PC-9 (cell line): ENCODE measurements around the gene MFAP2.

ENCODE experiments used
- EZH2 ChIP-seq: fragments of 200-600 bp; sonication (generic); IDR thresholded peaks from 2 replicates; pipeline ENCODE4 v1.8.0; 2017; ENCODE audit warnings: antibody characterized with exemption, low read depth
- TF ChIP-seq, protein P1 (sequence below): fragments of 200-600 bp; sonication (generic); conservative IDR thresholded peaks from 2 replicates; pipeline ENCODE4 v1.6.1; 2017; ENCODE audit warnings: mixed run types, antibody characterized with exemption, mild to moderate bottlenecking, moderate library complexity

DNA sequence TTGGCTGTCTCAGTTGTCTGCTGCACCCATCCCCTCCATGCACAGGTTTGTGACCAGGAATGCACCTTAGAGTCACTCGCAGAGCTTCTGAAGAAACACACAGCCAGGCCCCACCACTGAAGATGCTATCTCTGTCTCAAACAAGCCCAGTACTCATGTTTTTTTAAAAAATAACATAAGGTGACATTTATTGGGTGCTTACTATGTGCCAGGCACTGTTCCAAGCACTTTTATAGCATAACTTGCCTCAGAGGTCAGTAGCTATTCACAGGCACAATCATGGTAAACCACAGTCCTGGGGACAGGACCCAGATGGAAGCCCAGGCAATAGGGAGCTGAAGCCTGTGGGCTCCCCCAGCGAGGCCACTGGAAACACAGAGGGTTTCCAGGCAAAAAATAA lies 40.1 kb upstream of the MFAP2 start:
- TF ChIP-seq, protein P1, sequence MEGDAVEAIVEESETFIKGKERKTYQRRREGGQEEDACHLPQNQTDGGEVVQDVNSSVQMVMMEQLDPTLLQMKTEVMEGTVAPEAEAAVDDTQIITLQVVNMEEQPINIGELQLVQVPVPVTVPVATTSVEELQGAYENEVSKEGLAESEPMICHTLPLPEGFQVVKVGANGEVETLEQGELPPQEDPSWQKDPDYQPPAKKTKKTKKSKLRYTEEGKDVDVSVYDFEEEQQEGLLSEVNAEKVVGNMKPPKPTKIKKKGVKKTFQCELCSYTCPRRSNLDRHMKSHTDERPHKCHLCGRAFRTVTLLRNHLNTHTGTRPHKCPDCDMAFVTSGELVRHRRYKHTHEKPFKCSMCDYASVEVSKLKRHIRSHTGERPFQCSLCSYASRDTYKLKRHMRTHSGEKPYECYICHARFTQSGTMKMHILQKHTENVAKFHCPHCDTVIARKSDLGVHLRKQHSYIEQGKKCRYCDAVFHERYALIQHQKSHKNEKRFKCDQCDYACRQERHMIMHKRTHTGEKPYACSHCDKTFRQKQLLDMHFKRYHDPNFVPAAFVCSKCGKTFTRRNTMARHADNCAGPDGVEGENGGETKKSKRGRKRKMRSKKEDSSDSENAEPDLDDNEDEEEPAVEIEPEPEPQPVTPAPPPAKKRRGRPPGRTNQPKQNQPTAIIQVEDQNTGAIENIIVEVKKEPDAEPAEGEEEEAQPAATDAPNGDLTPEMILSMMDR, result no peak
- no peak for TF ChIP-seq EZH2
